ENCODE measurements around the gene CYP2E1.
"Not testable (repeated sequence)": the region's sequence is repeated elsewhere in the genome, so short reads cannot be mapped to it uniquely, and the experiment has no call there.

Gene CYP2E1

DNA sequence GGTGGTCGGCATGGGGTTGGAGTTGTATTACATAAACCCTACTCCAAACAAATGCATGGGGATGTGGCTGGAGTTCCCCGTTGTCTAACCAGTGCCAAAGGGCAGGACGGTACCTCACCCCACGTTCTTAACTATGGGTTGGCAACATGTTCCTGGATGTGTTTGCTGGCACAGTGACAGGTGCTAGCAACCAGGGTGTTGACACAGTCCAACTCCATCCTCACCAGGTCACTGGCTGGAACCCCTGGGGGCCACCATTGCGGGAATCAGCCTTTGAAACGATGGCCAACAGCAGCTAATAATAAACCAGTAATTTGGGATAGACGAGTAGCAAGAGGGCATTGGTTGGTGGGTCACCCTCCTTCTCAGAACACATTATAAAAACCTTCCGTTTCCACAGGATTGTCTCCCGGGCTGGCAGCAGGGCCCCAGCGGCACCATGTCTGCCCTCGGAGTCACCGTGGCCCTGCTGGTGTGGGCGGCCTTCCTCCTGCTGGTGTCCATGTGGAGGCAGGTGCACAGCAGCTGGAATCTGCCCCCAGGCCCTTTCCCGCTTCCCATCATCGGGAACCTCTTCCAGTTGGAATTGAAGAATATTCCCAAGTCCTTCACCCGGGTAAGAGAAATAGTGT is at the start of gene CYP2E1:
Gene CYP2E1 (plus strand): TSS at position 407 of the 632 bp plus-strand sequence. CDS start 33 bp downstream, at position 440.
- no peak for DNase-seq

DNA sequence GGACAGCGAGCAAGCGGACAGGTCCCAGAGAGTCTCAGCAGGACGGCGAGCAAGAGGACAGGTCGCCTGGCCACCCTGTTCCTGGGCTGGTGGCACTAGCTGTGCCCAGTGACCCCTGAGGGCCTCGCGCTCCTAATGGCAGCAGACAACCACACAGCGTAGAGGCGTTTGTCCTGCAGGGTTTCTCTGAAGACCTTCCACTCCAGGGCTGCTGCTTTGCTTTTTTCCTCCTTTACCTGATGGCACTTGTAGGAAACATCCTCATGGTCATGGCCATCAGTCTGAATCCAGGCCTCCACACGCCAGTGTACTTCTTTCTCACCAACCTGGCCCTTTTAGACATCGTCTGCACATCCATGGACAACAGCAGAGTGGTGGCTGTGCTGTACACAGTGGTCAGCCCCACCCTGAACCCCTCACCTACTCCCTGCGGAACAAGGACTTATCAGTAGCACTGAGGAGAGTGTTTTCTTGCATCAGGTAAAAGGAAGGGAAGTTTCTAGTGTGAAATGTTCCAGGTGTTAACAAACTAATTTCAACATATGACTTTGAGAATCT is 46.0 kb upstream of the CYP2E1 start:
- no peak for DNase-seq

DNA sequence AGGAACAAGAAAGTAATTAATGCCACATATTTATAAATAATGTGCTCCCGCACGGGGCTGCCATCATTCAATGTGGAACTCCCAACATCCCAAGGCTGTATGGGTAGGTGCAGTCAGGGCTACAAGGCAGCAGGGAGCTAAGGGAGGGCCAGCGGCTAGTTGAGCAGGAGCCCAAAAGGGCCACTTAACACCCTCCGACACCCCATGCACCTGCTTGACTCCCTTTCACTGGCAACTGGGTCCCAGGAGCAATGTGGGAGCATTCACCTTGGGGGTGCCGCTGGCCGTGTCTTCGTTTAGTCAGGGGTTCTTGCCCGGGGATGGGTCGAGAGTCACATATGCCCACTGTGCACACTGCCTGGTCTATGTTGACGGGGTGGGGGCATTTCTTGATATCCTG is 45.5 kb upstream of the CYP2E1 start:
- DNase-seq: no peak

DNA sequence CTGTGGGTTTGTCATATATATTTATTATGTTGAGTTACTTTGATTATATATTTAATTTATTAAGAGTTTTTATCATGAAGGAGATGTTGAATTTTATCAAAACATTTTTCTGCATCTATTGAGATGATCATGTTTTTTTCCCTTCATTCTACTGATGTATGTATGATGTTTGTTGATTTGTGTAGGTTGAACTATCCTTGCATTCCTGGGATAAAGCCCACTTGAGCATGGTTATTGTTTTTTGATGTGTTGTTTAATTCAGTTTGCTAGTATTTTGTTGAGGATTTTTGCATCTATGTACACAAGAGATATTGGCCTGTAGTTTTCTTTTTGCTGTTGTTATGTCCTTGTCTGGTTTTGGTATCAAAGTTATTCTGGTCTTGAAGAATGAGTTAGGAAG is 42.3 kb upstream of the CYP2E1 start:
- DNase-seq: no peak

DNA sequence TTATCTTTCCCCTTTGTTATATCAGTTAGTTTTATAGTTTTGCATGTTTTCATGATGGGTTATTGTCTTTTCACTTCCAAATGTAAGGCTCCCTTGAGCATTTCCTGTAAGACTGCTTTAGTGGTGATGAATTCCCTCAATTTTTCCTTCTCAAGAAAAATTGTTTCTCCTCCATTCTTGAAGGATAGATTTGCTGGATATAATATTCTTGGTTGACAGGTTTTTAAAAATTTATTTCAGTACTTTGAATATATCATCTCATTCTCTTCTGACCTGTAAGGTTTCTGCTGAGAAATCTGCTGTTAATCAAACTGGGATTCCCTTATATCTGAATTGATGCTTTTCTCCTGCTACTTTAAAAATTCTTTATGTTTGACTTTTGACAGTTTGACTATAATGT is 40.1 kb upstream of the CYP2E1 start:
- DNase-seq: no peak

DNA sequence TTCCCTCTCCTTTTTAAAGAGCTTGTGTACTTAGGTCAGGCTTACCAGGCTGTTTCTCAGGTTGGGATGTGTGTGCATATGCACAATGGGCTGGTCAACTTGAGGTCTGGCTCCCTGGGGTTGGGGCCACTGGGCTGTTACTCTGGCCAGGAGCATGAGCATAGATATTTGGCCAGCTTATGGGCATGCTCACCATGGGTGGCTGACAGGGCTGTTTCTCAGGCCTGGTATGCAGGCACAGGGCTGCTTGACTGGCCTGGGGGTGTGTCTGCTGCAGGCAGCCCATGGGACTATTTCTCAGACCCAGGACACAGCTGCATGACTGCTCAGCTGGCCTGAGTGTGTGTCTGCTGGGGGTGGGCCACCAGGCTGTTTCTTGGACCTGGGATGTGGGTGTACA is 38.8 kb upstream of the CYP2E1 start:
- no peak for DNase-seq

DNA sequence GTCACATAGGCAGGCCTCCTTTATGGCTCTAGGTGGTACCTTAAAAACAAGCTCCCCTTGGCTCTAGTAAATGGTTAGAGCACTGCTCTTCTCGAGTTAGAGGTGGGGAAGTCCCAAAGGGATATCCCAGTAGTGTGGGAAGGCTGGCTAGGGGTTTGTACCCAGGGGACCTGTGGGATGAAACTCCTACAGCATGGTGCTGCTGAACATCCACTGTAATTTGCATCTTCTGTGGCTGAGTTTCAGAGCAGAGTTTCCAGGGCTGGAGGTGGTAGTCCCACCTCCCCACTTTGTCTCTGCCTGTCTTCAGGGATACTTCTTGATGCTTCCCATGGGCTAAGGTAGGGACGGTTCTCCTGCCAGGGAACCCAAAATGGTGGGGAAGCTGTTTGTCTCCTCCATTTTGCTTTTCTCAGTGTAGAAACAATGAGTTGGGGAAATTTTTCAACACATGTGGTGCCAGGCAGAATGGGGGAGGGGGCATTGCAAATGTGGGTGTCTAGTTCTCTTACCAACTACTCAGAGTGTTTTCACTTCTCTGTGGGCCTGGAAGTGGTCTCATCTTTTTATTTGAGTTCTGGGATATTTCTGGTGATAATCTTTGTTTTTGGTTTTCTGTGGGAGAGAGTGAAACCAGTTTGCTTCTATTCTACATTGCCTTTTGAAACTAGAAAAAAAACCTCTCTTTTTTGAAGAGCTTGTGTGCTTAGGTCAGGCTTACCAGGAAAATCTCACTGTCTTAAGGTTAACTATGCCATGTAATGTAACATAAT is 37.2 kb upstream of the CYP2E1 start:
- no peak for DNase-seq

DNA sequence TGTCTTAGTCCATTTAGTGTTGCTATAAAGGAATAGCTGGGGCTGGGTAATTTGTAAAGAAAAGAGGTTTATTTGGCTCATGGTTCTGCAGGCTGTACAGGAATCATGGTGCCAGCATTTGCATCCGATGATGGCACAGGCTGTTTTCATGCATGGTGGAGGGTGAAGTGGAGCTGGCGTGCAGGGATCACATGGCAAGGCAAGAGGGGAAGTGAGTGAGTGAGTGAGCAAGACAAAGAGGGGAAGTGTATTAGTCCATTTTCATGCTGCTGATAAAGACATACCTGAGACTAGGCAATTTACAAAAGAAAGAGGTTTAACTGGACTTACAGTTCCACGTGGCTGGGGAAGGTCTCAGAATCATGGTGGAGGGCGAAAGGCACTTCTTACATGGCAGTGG is 33.6 kb upstream of the CYP2E1 start:
- DNase-seq: not testable (repeated sequence)

DNA sequence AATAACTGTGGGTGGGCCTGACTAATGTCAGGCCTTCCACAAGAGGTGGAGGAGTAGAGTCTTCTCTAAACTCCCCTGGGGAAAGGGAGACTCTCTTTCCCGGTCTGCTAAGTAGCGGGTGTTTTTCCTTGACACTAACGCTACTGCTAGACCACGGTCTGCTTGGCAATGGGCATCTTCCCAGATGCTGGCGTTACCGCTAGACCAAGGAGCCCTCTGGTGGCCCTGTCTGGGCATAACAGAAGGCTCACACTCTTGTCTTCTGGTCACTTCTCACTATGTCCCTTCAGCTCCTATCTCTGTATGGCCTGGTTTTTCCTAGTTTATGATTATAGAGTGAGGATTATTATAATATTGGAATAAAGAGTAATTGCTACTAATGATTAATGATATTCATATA is 29.8 kb upstream of the CYP2E1 start:
- not testable (repeated sequence) for DNase-seq

DNA sequence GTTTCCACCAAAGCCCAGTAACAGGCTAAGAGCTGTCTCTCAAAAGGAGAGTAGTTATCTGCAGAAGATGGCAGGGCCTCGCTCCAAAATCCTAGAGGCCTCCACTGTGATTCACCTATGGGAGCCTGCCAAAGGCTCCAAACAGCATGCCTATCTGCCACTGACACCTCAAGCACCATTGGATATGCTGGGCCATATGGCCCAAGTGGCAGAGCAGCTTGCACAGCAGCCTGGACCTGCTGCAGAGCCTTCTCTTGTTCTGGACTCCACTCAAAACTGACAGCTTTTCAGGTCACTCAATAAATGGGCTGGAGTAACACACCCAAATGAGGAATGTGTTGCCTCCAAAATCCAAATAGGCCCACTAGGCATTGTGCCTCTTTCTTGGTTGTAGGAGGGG is 28.0 kb upstream of the CYP2E1 start:
- DNase-seq: not testable (repeated sequence)

DNA sequence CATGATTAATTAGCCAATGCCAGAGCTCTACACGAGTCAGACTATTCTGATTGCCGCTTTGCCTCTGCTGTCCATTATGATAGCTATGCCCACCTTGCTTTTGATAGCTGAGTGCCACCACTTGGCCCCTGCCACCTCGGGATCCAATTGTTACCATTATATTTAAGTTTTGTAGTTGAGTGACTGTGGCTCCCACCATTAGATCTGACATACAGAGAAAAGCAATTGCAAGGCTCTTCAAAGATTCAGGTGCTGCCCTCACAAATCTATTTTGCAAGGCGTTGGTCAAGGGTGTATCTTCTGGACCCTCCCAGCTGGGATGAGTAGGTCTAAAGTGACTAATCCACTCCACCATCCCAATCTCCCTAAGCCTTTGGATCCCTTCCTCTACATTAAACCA is 26.3 kb upstream of the CYP2E1 start:
- not testable (repeated sequence) for DNase-seq

DNA sequence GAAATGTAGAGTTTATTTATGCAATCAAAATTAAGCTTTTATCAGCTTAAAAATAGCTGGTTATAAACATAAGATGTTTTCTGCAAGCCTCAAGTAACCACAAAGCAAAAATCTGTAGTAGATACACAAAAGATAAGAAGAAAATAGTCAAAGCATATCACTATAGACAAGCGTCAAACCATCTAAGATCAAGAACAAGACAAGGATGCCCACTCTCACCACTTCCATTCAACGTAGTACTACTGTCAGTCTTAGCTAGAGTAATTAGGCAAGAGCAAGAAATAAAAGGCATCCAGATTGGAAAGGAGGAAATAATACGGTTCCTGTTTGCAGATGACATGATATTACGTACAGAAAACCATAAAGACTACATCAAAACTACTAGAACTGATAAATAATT is 17.5 kb upstream of the CYP2E1 start:
- no peak for DNase-seq

DNA sequence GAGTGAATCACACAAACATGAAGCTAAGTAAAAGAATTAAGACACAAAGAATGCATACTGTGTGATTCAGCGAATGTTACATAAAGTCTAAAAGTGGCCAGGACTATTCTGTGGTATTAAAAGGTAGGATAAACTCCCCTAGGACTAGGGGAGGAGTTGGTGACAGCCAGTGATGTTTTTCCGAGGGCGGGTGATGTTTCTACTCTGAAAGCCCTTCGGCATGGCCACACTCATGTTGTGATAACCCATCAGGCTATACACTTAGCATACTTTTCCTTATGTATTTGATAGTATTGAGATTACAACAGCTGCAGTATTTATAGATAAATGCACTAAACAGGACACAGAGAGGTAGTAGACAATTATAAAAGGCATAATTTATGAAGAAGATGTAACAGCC is 15.8 kb upstream of the CYP2E1 start:
- no peak for DNase-seq

DNA sequence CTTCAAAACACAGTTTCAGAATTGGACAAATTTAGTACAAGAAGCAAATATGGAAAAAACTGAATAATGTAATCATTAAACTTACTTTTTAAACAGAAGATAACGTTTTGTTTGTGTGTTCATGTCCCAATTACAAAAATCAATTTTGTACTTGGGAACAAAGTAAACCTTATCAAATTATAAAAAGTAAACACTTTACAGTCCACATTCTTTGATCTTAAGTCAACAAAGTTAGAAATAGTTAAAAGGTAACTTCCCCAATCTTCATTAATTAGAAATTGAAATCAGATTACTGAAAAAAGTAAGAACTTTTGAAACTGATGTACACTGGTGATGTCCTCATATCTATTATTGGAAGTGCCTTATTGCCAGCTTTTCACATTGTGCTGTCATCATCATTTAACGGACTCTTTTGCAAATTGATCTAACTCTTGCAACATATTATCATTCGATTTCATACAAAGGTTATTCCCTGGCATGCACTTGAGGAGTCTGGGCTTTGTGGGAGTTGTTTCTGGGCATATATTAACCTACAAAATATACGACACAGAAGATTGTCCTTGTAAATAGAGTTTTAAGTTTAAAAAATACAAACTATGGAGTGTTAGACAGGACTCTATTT is 15.1 kb upstream of the CYP2E1 start:
- no peak for DNase-seq

DNA sequence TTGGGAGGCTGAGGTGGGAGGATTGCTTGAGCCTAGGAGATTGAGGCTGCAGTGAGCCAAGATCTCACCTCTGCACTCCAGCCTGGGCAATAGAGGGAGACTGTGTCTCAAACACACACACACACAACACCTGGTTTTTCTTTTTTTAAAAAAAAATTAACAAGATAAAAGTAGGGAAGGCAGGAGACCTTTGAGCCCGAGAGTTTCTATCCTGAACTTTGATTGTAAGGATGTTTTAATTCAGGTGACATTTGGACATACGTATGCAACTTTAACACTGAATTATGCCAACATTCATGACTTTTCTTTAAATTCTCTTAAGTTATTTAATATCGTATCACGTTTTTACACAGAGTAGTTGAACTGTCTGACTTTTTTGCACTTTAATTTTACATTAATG is 11.7 kb upstream of the CYP2E1 start:
- no peak for DNase-seq

DNA sequence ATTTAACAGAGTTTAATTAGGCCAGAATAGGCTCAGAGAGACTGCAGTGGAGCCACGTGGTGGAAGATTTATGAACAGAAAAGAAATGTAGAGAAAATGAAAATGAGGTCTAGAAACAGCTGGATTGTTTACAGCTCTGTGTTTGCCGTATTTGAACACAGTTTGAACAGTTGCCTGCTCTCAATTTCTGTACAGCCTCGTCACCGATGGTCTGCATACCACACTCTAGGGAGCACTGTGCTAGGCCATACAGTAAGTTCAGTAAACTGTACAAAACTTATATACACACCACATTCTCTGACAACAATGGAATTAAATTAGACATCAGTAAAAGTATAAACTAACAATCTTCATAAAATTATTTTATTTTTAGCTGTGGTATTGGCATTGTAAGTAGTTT is 11.1 kb upstream of the CYP2E1 start:
- no peak for DNase-seq

DNA sequence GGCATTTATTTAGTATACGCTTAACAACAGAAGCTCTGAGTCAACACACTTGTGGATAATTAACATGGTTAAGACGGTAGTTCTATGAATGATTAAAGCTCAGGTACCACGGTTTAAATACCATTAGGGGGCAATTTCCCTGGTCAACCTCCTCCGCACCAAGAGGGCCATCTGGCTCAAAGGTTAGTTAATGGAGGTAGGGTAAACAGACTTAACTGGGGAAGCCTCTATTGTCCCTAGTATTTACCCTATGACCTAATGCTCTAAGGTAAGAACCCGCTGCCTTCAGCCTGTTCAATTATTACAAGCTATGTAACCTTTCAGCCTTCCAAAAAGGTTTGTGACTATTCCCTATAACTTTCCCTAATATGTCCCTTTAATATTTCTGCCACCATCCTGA is 8.6 kb upstream of the CYP2E1 start:
- not testable (repeated sequence) for DNase-seq

DNA sequence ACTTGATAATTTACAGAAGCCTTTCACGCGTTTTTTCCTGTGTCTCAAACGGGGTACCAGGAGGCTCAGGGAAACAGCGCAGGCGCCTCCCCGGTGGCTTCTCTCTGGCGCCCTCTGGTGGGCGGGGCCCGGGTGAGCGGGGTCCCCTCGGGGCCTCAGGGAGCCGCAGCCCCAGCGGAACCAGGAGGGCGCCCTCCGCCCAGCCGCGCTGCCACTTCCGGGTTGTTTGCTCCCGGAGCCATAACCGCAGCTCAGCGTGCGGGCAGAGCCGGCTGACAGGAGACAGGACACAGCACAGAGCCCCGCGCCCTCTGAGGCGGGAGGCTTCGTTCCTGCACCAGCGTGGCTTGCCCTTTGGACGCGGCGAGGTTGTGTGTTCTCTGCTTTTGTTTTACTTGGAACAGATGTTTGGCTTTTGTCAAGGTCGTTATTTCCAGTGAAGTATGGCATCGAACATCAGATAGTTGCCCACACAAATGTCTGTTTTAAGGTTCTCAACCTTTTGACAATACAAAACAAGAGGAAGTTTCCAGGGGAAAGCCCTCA is 6.9 kb upstream of the CYP2E1 start:
- DNase-seq: peak; percentile 38 to 76

DNA sequence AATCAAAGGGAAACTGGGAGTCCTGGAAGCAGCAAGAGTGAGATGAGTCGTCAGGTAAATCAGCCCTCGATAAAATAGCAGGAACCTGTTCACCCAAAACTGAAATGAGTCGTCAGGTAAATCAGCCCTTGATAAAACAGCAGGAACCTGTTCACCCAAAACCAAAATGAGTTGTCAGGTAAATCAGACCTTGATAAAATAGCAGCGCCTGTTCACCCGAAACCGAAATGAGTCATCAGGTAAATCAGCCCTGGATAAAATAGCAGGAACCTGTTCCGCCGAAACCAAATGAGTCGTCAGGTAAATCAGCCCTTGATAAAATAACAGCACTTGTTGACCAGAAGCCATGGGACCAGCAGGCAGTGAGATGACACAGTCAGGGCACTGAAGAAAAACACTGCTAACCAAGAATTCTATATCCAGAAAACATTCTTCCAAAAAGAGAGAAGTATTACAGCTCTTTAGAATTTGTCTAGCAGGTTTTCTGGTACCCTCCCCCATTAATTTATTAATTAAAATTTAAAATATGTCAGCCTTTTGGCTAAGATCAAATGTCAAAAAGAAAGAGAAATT is 3.4 kb upstream of the CYP2E1 start:
- no peak for DNase-seq

DNA sequence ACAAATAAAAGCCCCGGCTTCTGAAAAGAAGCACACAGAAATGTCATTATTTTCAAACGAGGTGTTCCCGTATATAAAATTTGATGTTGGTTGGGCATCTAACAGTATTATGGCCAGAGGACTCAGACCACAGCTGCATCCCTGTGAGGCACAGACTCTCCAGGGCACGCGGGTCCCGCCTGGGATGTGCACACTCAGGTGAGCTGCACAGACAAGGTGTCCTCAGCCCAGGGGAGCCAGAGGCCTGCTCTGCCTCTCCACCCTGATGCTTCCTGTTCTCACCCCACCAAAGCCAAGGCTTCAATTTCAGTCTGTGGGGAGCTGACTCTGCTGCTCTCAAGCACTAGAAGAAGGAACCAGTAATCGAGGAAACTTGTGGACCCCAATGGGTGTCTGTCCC is 1.7 kb upstream of the CYP2E1 start:
- DNase-seq: no peak

DNA sequence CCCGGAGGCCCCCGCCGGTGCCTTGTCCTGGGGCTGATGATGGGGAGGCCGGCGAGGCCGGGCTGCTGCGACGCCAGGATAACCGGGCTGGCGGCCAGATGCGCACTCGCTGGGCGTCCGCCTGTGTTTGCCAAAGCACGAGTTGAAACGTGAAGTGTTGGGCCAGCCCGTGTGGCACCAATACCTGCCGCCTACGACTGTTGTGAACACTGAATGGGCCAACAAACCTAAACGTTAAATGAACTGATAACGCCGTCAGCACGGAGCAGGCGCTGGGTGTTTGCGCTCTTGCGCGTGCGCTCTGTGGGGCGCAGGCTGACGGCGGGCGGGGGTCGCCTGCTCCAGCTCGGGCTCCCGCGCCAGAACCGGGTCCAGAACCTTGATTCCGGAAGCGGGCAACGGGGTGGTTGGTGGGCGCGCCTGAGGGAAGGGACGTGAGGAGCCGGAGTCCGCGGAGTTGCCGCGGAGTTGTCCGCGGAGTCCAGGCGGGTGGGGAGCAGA is 658 bp downstream of the CYP2E1 start:
- DNase-seq: no peak

DNA sequence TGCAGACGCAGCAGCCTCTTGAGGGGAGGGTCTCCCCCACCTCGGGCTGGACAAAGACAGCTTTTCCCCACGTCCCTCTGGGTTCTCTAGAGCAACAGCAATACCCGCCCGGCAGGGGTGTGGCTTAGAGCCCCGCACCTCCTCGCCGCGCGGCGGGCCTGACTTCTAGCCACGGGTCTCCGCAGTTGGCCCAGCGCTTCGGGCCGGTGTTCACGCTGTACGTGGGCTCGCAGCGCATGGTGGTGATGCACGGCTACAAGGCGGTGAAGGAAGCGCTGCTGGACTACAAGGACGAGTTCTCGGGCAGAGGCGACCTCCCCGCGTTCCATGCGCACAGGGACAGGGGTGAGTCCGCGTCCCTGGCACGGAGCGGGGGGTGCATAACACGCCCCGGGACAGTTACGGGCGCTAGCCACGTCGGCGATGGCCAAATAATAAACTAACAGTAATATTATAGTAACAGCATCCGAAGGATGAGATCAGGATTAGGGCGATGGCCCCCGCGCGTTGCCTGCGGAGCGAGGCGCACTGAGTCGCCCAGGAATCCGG is 1.2 kb downstream of the CYP2E1 start:
- no peak for DNase-seq

Measured in NCI-H1930 (cell line).